Testis (tissue), 5 donors: ENCODE results near the gene PXK. TPM values are rescaled to one million over a fixed set of nuclear protein-coding genes. Genes with fewer than 3 reads are reported as not detected.
"Not testable (repeated sequence)": the region's sequence is repeated elsewhere in the genome, so short reads cannot be mapped to it uniquely, and the experiment has no call there.

Experiments
- DNase-seq: peaks from one replicate; pipeline ENCODE4 v3.0.0-alpha.2; 2019
- H3K27ac ChIP-seq, 2 donors: fragments of 200-600 bp; sonication (generic); one replicate each; pipeline ENCODE4 v1.5.1; 2019
- H3K27me3 ChIP-seq: fragments of 200-600 bp; sonication (generic); one replicate; pipeline ENCODE4 v1.5.1; 2019
- H3K36me3 ChIP-seq: fragments of 200-600 bp; sonication (generic); one replicate; pipeline ENCODE4 v1.5.1; 2017; ENCODE audit warnings: low read depth; ENCODE audit errors: missing control alignments
- H3K4me1 ChIP-seq: fragments of 200-600 bp; sonication (generic); one replicate; pipeline ENCODE4 v1.5.1; 2019
- H3K4me3 ChIP-seq, 2 donors: fragments of 200-600 bp; sonication (generic); one replicate each; pipeline ENCODE4 v1.5.1; 2017 to 2019
- H3K9me3 ChIP-seq: fragments of 200-600 bp; sonication (generic); one replicate; pipeline ENCODE4 v1.5.1; 2017
- CTCF ChIP-seq, 3 experiments: fragments of 450-650 bp in 2 of 3; fragments of 200-600 bp in 1 of 3; sonication (generic) in 1 of 3; IDR thresholded peaks; one replicate each; pipeline ENCODE4 v1.5.1; 2016 to 2019; ENCODE audit warnings: antibody characterized with exemption in 3 of 3, mild to moderate bottlenecking in 2 of 3, moderate library complexity in 1 of 3
- POLR2A ChIP-seq: fragments of 450-650 bp; IDR thresholded peaks from one replicate; pipeline ENCODE4 v1.6.1; 2017; ENCODE audit warnings: antibody characterized with exemption, mild to moderate bottlenecking, moderate library complexity
- WGBS, 2 donors: methylation state at CpG; one replicate each; pipeline ENCODE4 v1.1.5; 2018; 5-methylcytosine and 5-hydroxymethylcytosine counted together
- intact Hi-C: fragments of 100-400 bp; cut with DNase I; formaldehyde crosslinking; loops from one replicate; pipeline ENCODE4 v1.15.1; 2023; ENCODE audit warnings: low total_unique reads
- long read RNA-seq, 2 donors: transcript quantifications; one replicate each; lab custom pipeline, GENCODE V29; 2026
- polyA plus RNA-seq: library from polyadenylated mRNA; stranded (reverse); fragments of 350-450 nt; fragmentation: Illumina TruSeq; extraction: RNeasy Lipid Tissue Mini Kit (QIAGEN cat#74804); gene quantifications from one replicate; pipeline ENCODE4 v1.2.3, GENCODE V29; 2014; ENCODE audit warnings: low read depth, low replicate concordance; ENCODE audit not compliant: insufficient read depth
- total RNA-seq, 2 donors: library from RNA; depleted of rRNA; stranded (reverse); fragments of >200 nt; gene quantifications; one replicate each; pipeline ENCODE4 v1.2.3, GENCODE V29; 2016

Gene PXK
- 10 to 100 TPM; 29.3 to 31.3 TPM for total RNA-seq
- 28.8 TPM for polyA plus RNA-seq
- long read RNA-seq, donor 1, partial matches to known transcripts: 0 of 4 reads
- long read RNA-seq, donor 1, other reads (novel, unspliced or antisense): 0 of 4 reads
- long read RNA-seq, donor 2, partial matches to known transcripts: 0 of 1 reads
- long read RNA-seq, donor 2, other reads (novel, unspliced or antisense): 0 of 1 reads

GRCh38 chr3:58332575-58333188 lies at the start of gene PXK:
Gene PXK, plus strand, starts transcription at chr3:58332892. Its CDS starts 97 bp downstream, at chr3:58332989.
- H3K27me3 ChIP-seq: no peaks in the 10 kb centered on the region
- no peaks in the 10 kb centered on the region for H3K9me3 ChIP-seq
- peak within 1 kb of the TSS; percentile 69 to 93 for H3K4me3 ChIP-seq
- peak within 1 kb of the TSS; percentile 2 to 63 for H3K27ac ChIP-seq
- intact Hi-C loops: loop anchor here (5.0 kb wide), 1 partner anchor 160 kb away; the partner anchor contains the start of gene KCTD6
- H3K36me3 ChIP-seq: no peaks in the 10 kb centered on the region
- WGBS, 2 donors: 0% methylated on average over 1 to 60 of the region's 79 CpGs
- peak; percentile 90 for DNase-seq
- peaks cover 10% of the 10 kb centered on the region for H3K4me1 ChIP-seq
- TF ChIP-seq CTCF (IDR thresholded peaks at IDR 0.05) (peak in 1 of 3 experiments; percentile 35), POLR2A (no peak)

- Histone ChIP-seq H3K27ac (no peak overlapping the region), H3K27me3 (no peaks in the 10 kb centered on the region), H3K36me3 (no peaks in the 10 kb centered on the region), H3K4me3 (no peak overlapping the region), H3K4me1 (peaks cover 9% of the 10 kb centered on the region), H3K9me3 (no peaks in the 10 kb centered on the region)
- intact Hi-C loops: no loop called here
- no peak for TF ChIP-seq CTCF (IDR thresholded peaks at IDR 0.05)
- no peak for TF ChIP-seq POLR2A
- peak; percentile 26 for DNase-seq
- WGBS, 2 donors: 51 to 71% methylated on average over 7 of the region's 7 CpGs
These were observed 47.4 kb upstream of the PXK start for GRCh38 chr3:58285334-58285733.

GRCh38 chr3:58287354-58287753 lies 45.3 kb upstream of the PXK start:
- Histone ChIP-seq H3K36me3 (no peaks in the 10 kb centered on the region), H3K9me3 (no peaks in the 10 kb centered on the region), H3K4me1 (peaks cover 9% of the 10 kb centered on the region), H3K27ac (no peak overlapping the region), H3K27me3 (no peaks in the 10 kb centered on the region), H3K4me3 (no peak overlapping the region)
- DNase-seq: peak; percentile 29
- 44 to 65% methylated on average over 6 of the region's 6 CpGs for WGBS, 2 donors
- TF ChIP-seq CTCF (IDR thresholded peaks at IDR 0.05) (no peak), POLR2A (no peak)
- intact Hi-C loops: no loop called here

GRCh38 chr3:58288011-58288728 lies 44.5 kb upstream of the PXK start:
- no peaks in the 10 kb centered on the region for H3K27me3 ChIP-seq
- intact Hi-C loops: no loop called here
- no peak overlapping the region for H3K4me3 ChIP-seq
- 50 to 63% methylated on average over 4 of the region's 4 CpGs for WGBS, 2 donors
- no peaks in the 10 kb centered on the region for H3K36me3 ChIP-seq
- peaks cover 9% of the 10 kb centered on the region for H3K4me1 ChIP-seq
- no peaks in the 10 kb centered on the region for H3K9me3 ChIP-seq
- H3K27ac ChIP-seq: no peak overlapping the region
- TF ChIP-seq CTCF (IDR thresholded peaks at IDR 0.05) (no peak), POLR2A (no peak)
- peak; percentile 53 for DNase-seq

GRCh38 chr3:58288964-58289613 lies 43.6 kb upstream of the PXK start:
- H3K4me3 ChIP-seq, H3K27me3 ChIP-seq, intact Hi-C loops, DNase-seq, H3K27ac ChIP-seq, H3K9me3 ChIP-seq, H3K4me1 ChIP-seq, H3K36me3 ChIP-seq: not testable (repeated sequence)
- WGBS, 2 donors: 90 to 100% methylated on average over 1 to 4 of the region's 4 CpGs

GRCh38 chr3:58290446-58290845 lies 42.2 kb upstream of the PXK start:
- H3K4me3 ChIP-seq, H3K9me3 ChIP-seq, H3K36me3 ChIP-seq, DNase-seq, H3K4me1 ChIP-seq, H3K27me3 ChIP-seq, H3K27ac ChIP-seq: not testable (repeated sequence)
- 98% methylated on average over 16 of the region's 33 CpGs; no CpG with 5 or more reads in 1 of the 2 donors for WGBS, 2 donors
- intact Hi-C loops: loop anchor here (10.0 kb wide), 1 partner anchor 56 kb away; the partner anchor contains the start of gene ABHD6
